Measurements from ENCODE around the gene ITGAV.

- TF ChIP-seq CTCF (conservative IDR thresholded peaks at IDR 0.05 in 1 of 2, IDR thresholded peaks at IDR 0.05 in 1 of 2; ENCODE audit: low read depth in 1 of 2, low read length in 2 of 2) (no peak), EZH2 (IDR thresholded peaks at IDR 0.05; ENCODE audit: low read length, missing control alignments) (no peak)
Observed at GRCh38 chr2:186624276-186624675, 34.4 kb downstream of the ITGAV start.
